Measurements from ENCODE around the gene CHAC2. TPM values are rescaled to one million over a fixed set of nuclear protein-coding genes. Genes with fewer than 3 reads are reported as not detected.

The CHAC2 gene
- total RNA-seq, 1 donor from 2014 or later, result 4.7 TPM

DNA sequence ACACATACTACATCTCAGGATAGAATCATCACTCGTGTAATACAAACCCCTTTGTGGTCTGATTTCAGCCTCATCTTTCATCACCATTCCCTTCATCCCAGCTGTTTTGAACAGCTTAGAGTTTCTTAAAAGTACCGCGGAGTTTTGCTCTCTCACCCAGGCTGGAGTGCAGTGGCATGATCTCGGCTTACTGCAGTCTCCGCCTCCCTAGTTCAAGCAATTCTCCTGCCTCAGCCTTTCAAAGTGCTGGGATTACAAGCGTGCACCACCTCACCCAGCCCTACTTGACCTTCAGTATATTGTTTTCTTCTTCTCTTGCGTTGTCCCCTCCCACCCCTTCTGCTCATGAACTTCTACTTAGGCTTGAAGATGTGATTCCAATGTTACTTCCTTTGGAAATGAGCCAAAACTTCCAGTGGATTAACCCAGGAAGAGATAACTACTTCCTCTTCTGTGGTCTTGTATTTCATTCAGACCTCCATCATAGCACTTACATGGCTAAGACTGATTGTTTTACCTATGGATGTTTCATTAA is 35.1 kb downstream of the CHAC2 start:
- H3K27me3 Mint-ChIP-seq, result no peaks in the 10 kb centered on the region
- H3K4me3 Mint-ChIP-seq, result no peak overlapping the region
- DNase-seq (ENCODE audit: extremely low spot score, unreplicated experiment), result no peak
- no peaks in the 10 kb centered on the region for H3K9me3 Mint-ChIP-seq
- peaks cover 13% of the 10 kb centered on the region for H3K36me3 Mint-ChIP-seq
- TF ChIP-seq, protein P1, sequence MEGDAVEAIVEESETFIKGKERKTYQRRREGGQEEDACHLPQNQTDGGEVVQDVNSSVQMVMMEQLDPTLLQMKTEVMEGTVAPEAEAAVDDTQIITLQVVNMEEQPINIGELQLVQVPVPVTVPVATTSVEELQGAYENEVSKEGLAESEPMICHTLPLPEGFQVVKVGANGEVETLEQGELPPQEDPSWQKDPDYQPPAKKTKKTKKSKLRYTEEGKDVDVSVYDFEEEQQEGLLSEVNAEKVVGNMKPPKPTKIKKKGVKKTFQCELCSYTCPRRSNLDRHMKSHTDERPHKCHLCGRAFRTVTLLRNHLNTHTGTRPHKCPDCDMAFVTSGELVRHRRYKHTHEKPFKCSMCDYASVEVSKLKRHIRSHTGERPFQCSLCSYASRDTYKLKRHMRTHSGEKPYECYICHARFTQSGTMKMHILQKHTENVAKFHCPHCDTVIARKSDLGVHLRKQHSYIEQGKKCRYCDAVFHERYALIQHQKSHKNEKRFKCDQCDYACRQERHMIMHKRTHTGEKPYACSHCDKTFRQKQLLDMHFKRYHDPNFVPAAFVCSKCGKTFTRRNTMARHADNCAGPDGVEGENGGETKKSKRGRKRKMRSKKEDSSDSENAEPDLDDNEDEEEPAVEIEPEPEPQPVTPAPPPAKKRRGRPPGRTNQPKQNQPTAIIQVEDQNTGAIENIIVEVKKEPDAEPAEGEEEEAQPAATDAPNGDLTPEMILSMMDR (conservative IDR thresholded peaks at IDR 0.05), result no peak
- no peak overlapping the region for H3K27ac Mint-ChIP-seq
- H3K4me1 Mint-ChIP-seq (ENCODE audit: unreplicated experiment), result peaks cover 5% of the 10 kb centered on the region

DNA sequence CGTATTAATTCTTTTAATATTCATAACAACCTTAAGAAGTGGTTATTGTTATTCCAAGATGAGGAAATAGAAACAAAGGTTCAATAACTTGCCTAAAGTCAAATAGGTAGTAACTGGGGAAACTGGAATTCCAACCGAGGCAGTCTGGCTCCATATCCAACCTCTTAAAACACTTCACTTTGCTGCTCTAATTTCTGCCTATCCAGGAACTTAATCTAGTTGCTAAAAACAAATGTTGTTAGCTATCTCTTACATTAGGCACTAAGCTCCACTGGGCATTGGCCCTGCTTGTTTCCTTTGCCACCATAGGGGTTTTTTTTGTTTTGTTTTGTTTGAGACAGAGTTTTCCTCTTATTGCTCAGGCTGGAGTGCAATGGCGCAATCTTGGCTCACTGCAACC is 44.0 kb downstream of the CHAC2 start:
- no peaks in the 10 kb centered on the region for H3K27me3 Mint-ChIP-seq
- H3K4me3 Mint-ChIP-seq, result no peak overlapping the region
- no peak overlapping the region for H3K27ac Mint-ChIP-seq
- TF ChIP-seq, protein P1 (conservative IDR thresholded peaks at IDR 0.05), result no peak
- H3K9me3 Mint-ChIP-seq, result no peaks in the 10 kb centered on the region
- H3K36me3 Mint-ChIP-seq, result peaks cover 32% of the 10 kb centered on the region
- no peak for DNase-seq (ENCODE audit: extremely low spot score, unreplicated experiment)
- no peaks in the 10 kb centered on the region for H3K4me1 Mint-ChIP-seq (ENCODE audit: unreplicated experiment)

DNA sequence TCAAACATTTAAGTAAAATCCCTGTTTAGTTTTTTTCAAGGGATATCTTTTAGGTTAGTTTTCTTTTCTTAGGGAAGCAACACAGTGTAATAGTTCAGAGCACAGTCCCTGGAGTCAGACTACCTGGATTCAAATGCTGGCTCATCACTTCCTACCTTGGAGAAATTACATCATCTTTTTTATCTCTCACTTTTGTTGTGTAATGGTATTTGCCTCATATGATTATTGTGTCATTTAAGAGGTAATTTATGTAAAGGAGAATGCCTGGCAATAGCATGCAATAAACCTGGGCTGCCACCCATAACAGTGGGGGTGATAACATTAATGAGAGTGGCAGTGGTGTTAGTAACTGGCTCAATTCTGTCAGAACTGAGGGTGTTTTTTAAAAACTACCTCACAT is 45.5 kb downstream of the CHAC2 start:
- Mint-ChIP-seq H3K36me3 (peaks cover 42% of the 10 kb centered on the region), H3K27me3 (no peaks in the 10 kb centered on the region), H3K27ac (no peak overlapping the region), H3K4me1 (ENCODE audit: unreplicated experiment) (no peaks in the 10 kb centered on the region), H3K4me3 (no peak overlapping the region), H3K9me3 (no peaks in the 10 kb centered on the region)
- no peak for DNase-seq (ENCODE audit: extremely low spot score, unreplicated experiment)
- TF ChIP-seq, protein P1 (conservative IDR thresholded peaks at IDR 0.05), result no peak

DNA sequence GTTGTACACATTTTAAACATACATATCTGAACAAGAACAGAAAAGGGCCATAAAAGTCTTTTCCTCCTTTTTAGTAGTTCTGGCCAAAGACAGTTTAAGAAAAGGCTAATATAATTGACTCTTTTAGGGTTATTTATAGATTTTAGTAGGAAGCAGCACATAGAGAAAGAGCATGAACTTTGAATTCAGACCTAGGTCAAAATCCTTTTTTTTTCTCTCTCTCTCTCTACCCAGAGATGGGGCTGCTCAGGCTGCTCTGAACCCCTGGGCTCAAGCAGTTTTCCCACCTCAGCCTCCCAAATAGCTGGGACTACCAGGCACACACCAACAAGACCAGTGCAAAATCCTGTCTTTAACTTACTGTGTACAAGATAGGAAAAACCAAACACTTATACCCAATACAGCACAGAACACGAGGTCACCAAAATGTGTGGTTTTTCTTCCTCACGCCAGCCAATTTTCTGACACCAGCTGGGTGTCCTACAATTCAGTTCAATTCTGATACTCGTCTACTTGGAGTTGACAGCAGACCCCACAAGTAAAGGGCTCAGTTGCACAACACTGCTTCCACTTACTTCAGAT is 51.3 kb downstream of the CHAC2 start:
- TF ChIP-seq, protein P1 (conservative IDR thresholded peaks at IDR 0.05), result no peak
- H3K9me3 Mint-ChIP-seq, result no peaks in the 10 kb centered on the region
- no peak overlapping the region for H3K27ac Mint-ChIP-seq
- no peak overlapping the region for H3K4me3 Mint-ChIP-seq
- DNase-seq (ENCODE audit: extremely low spot score, unreplicated experiment), result no peak
- peaks cover 26% of the 10 kb centered on the region for H3K36me3 Mint-ChIP-seq
- no peaks in the 10 kb centered on the region for H3K27me3 Mint-ChIP-seq
- no peaks in the 10 kb centered on the region for H3K4me1 Mint-ChIP-seq (ENCODE audit: unreplicated experiment)

DNA sequence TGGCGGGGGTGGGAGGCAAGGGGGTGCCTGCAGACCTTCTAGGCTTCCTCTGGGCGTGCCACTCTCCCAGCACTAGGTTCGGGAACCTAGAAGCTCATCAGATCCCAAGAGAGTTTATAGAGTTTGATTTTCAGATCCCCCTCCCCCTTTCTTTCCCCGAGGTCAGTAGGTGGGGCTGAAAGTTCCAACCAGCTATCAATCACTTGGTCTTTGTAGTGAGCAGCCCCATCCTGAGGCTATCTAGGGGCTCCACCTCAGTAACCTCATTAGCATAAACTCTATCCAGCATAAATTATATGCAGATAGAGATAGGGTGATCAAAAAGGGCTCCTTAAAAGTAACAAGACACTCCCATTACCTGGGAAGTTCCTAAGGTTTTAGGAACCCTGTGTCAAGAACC is 52.0 kb downstream of the CHAC2 start:
- no peaks in the 10 kb centered on the region for H3K27me3 Mint-ChIP-seq
- H3K27ac Mint-ChIP-seq, result no peak overlapping the region
- no peak overlapping the region for H3K4me3 Mint-ChIP-seq
- H3K4me1 Mint-ChIP-seq (ENCODE audit: unreplicated experiment), result no peaks in the 10 kb centered on the region
- peaks cover 26% of the 10 kb centered on the region for H3K36me3 Mint-ChIP-seq
- TF ChIP-seq, protein P1 (conservative IDR thresholded peaks at IDR 0.05), result no peak
- H3K9me3 Mint-ChIP-seq, result no peaks in the 10 kb centered on the region
- no peak for DNase-seq (ENCODE audit: extremely low spot score, unreplicated experiment)

Measured in type B pancreatic cell (in vitro differentiated cells).